ENCODE data around the gene FUBP3. TPM values are rescaled to one million over a fixed set of nuclear protein-coding genes. Genes with fewer than 3 reads are reported as not detected.

FUBP3 gene
- total RNA-seq, 1 experiment from 2014 or later: 99.5 TPM

DNA sequence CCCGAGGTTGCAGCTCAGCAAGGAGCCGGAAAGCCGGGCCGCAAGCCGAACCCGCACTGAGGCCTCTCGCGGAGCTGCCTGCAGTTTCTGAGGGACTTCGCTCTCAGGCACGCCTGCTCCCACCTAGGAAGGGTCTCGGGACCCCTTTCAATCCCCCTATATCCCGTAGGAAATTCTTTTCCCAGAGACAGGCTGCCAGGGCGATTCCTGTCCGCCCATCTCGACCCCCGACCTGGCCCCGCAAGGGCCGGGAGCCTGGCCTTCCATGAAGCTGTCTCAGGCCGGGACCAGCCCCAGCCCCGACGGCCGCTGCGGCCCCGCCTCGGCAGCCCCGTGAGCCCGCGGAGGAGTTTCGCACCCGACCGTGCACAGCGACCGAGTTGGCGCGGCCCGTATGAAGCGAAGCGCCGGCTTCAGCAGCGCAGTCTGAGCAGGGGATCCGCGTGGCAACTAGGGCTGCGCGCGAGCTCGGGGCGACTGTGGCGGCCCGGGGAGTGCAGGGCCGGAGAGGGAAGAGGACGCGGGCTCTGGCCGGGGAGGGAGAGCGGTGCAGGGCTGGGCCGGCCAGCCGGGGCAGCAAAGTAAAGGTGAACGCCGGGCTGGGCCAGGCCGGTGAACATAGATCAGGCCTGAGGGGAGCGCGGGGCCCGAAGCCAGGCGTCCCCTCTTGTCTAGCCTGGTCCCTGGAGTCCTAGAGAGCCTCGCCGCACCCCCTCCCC is 84.0 kb downstream of the FUBP3 start:
- H3K4me3 ChIP-seq: peak overlapping the region; percentile 79
- DNase-seq: peak in 1 of 2 experiments; percentile 62
- peaks cover 8% of the 10 kb centered on the region; the same call in 1 of the 2 replicates for H3K4me1 ChIP-seq
- no peaks in the 10 kb centered on the region for H3K9me3 ChIP-seq (replicated peaks)
- H3K36me3 ChIP-seq: peaks cover 34% of the 10 kb centered on the region
- peak overlapping the region; percentile 100 for H3K27ac ChIP-seq
- H3K27me3 ChIP-seq: no peaks in the 10 kb centered on the region

GRCh38 chr9:130663977-130664250 is 84.5 kb downstream of the FUBP3 start:
- Histone ChIP-seq H3K4me1 (peaks cover 13% of the 10 kb centered on the region; the same call in 1 of the 2 replicates), H3K9me3 (replicated peaks) (no peaks in the 10 kb centered on the region), H3K36me3 (peaks cover 39% of the 10 kb centered on the region), H3K4me3 (peak overlapping the region; percentile 79), H3K27me3 (no peaks in the 10 kb centered on the region), H3K27ac (peak overlapping the region; percentile 100)
- peak; percentile 98 to 99 for DNase-seq

DNA sequence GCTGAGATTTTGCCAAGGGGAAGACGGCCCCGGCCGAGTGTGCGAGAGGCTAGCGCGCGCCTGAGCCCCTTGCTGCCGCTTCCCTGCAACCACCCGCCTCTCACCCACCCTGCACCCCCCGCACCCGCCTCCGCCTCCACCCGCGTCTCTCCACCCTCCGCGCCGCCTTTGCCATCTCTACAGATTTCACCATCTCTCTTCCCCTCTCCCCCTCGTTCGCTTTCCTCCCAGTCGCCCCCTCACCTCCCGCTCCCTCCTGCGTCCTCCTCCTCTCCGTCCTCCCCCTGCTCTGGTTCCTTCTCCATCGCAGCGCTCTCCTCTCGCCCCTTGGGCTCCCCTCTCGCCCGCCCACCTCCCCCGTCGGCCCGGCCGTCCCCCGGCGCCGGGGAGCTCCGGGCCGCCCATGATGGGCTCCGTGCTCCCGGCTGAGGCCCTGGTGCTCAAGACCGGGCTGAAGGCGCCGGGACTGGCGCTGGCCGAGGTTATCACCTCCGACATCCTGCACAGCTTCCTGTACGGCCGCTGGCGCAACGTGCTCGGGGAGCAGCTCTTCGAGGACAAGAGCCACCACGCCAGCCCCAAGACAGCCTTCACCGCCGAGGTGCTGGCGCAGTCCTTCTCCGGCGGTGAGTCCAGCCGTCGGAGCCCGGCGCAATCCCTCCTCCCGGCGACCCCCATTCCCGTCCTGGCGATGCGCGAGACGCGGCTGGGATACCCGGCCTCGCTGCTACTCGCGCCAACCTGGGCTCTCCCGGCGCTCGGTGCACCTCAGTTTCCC is 85.1 kb downstream of the FUBP3 start, which contains the start of gene PRDM12:
Gene PRDM12, plus strand, starts transcription at position 344 of the 778 bp plus-strand sequence. Its CDS starts 60 bp downstream, at position 404.
- H3K27ac ChIP-seq: peak within 1 kb of the TSS; percentile 100
- peak within 1 kb of the TSS; percentile 79 for H3K4me3 ChIP-seq
- H3K27me3 ChIP-seq: no peaks in the 10 kb centered on the region
- peak in 1 of 2 experiments; percentile 51 for DNase-seq
- H3K36me3 ChIP-seq: peaks cover 44% of the 10 kb centered on the region
- H3K9me3 ChIP-seq (replicated peaks): no peaks in the 10 kb centered on the region
- H3K4me1 ChIP-seq: peaks cover 13% of the 10 kb centered on the region; the same call in 1 of the 2 replicates

DNA sequence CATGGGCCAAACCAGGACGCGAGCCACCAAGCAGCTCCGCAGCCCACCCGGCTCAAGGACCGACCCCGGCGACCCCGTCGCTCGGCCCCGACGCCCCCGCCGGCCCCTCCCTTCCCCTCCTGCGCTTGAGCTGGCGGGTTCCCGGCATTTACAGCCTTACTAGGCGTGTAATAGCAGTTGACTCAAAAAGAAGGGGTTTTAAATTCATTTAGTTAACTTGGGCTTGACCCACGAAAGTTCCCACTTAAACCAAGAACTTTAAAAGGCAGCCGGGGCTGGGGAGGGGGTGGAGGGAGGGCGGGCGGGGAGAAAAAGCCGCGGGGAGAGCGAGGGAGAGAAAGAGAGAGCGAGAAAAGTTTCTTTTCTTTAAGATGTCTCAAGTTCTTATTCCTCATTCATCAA is 85.7 kb downstream of the FUBP3 start:
- no peaks in the 10 kb centered on the region for H3K27me3 ChIP-seq

DNA sequence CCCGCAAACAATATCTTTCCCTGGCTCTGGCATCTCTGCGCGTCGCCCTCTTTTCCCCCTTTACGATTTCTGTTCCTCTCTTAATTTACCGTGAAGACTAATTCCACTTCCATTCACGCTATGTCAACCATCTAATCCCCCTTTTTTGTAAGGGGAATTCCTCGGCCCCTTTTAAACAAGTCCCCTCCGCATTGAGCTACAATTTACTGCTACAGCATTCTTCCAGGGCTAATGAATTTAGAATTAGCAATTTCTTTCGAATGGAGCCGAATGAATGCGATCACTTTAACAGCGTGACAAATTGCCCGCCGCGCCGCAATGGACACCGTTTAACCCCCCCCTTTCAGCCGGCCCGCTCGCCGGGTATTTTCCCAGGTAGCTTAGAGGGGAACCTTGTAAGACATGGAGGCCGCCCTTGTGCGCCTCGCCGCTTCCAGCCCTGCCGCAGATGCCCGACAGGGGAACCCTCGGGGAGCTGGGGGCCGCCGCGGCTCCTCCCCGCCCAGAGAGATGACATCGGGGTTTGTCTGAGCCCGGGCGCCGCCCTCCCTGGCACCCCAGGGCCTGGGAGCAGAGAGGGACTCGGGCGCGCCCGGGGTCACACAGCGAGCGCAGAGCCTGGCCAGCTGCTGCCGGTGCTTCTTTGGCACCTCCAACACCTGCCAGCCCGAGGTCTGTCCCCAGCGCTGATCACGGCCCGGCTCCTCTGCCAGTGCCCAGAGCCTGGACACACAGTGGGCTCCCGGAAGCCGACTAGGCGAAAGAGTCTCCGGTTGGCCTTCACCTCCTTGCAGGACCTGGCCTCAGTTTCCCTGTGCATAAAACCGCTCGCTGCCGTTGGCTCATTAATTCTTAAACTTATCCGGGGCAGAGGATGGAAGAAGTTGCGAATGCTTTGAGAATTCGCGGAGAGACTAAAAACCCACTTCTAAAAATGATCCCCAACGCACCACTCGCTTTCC is 86.3 kb downstream of the FUBP3 start:
- H3K4me1 ChIP-seq: peaks cover 22% of the 10 kb centered on the region
- H3K27me3 ChIP-seq: no peaks in the 10 kb centered on the region
- no peaks in the 10 kb centered on the region for H3K9me3 ChIP-seq (replicated peaks)
- peak overlapping the region; percentile 79 for H3K4me3 ChIP-seq
- H3K36me3 ChIP-seq: peaks cover 53% of the 10 kb centered on the region
- DNase-seq: peak; percentile 76 to 78
- peak overlapping the region; percentile 100 for H3K27ac ChIP-seq

More for the DNA sequence above, 85.7 kb downstream of the FUBP3 start:
- H3K4me3 ChIP-seq: peak overlapping the region; percentile 79
- H3K27ac ChIP-seq: peak overlapping the region; percentile 100
- H3K4me1 ChIP-seq: peaks cover 15% of the 10 kb centered on the region
- peaks cover 46% of the 10 kb centered on the region for H3K36me3 ChIP-seq
- no peak for DNase-seq
- no peaks in the 10 kb centered on the region for H3K9me3 ChIP-seq (replicated peaks)

DNA sequence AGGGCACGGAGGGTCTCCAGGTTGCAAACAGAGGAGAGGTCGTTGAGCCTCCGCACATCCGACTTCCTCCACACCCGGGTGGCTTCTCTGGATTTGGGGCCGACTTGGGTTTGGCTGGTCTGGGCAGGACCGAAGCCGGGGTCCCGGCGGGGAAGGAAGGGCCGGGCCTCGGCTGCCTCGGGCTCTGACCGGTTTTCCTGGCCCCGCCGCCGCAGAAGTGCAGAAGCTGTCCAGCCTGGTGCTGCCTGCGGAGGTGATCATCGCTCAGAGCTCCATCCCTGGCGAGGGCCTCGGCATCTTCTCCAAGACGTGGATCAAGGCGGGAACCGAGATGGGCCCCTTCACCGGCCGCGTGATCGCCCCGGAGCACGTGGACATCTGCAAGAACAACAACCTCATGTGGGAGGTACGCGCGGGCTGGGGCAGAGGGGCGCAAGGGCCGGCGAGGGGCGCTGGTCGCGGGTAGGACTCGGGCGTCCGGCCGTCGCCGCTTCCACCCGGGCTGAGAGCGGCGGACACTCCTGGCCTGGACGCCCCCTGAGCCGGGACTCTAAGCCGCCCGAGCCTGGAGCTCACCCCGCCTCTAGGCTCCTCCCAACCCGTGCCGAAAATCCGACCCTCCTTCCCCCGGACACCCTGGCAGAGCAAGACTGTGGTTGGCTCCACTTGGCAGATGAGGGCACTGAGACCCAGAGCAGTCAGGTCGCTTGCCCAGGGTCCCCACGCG is 87.2 kb downstream of the FUBP3 start:
- Histone ChIP-seq H3K27ac (peak overlapping the region; percentile 100), H3K27me3 (no peaks in the 10 kb centered on the region), H3K4me1 (peaks cover 31% of the 10 kb centered on the region), H3K9me3 (replicated peaks) (no peaks in the 10 kb centered on the region), H3K36me3 (peaks cover 62% of the 10 kb centered on the region), H3K4me3 (peak overlapping the region; percentile 79)
- peak in 1 of 2 experiments; percentile 44 for DNase-seq

DNA sequence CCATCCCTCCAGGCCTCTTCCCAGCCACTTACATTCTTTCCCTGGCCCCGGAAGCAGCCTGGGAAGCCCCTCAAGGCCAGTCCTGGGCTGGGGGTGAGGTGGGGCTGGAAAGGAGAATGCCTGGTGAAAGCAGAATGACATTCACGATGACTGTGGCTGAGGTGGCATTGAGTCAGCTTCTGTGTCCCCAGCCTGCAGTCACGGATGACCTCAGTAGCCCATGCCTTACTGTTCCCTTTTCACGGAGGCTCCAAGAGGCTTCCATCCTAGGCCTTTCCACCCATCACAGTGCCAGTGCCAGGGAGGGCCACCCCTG is 87.7 kb downstream of the FUBP3 start:
- Histone ChIP-seq H3K4me1 (peaks cover 36% of the 10 kb centered on the region), H3K9me3 (replicated peaks) (no peaks in the 10 kb centered on the region), H3K4me3 (peak overlapping the region; percentile 79), H3K27ac (peak overlapping the region; percentile 100), H3K36me3 (peaks cover 64% of the 10 kb centered on the region), H3K27me3 (no peaks in the 10 kb centered on the region)
- peak in 1 of 2 experiments; percentile 44 for DNase-seq

GRCh38 chr9:130668196-130668595 is 88.8 kb downstream of the FUBP3 start:
- Histone ChIP-seq H3K9me3 (replicated peaks) (no peaks in the 10 kb centered on the region), H3K27me3 (no peaks in the 10 kb centered on the region), H3K4me3 (no peak overlapping the region; the same call in 1 of the 2 replicates), H3K4me1 (peaks cover 44% of the 10 kb centered on the region), H3K27ac (no peak overlapping the region), H3K36me3 (peaks cover 64% of the 10 kb centered on the region)
- no peak for DNase-seq

DNA sequence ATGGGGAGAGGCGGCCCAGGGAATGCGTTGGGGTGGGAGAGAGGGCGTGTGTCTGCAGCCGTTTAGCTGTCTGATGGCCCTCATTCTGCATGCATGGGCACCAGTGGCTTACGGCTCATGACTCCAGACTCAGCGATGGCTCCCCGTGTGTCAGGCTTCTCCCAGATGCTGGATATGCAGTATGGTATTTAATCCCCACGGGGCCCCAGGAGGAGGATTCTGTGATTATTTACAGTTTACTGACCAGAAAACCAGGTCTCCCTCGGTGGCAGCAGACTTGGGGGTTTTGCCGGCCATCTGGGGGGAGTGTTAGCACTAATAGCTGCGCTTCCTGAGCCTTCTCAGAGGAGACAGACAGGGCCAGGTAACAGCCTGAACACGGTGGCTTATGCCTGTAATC is 89.3 kb downstream of the FUBP3 start:
- DNase-seq: no peak
- H3K27ac ChIP-seq: no peak overlapping the region
- H3K27me3 ChIP-seq: no peaks in the 10 kb centered on the region
- no peaks in the 10 kb centered on the region for H3K9me3 ChIP-seq (replicated peaks)
- H3K4me3 ChIP-seq: no peak overlapping the region
- H3K4me1 ChIP-seq: peaks cover 49% of the 10 kb centered on the region
- peaks cover 67% of the 10 kb centered on the region for H3K36me3 ChIP-seq

- H3K4me3 ChIP-seq: no peak overlapping the region
- no peak for DNase-seq
- H3K9me3 ChIP-seq (replicated peaks): no peaks in the 10 kb centered on the region
- H3K36me3 ChIP-seq: peaks cover 78% of the 10 kb centered on the region
- H3K27ac ChIP-seq: peak overlapping the region; percentile 97
- H3K27me3 ChIP-seq: no peaks in the 10 kb centered on the region
- peaks cover 59% of the 10 kb centered on the region for H3K4me1 ChIP-seq
These were observed 90.6 kb downstream of the FUBP3 start for GRCh38 chr9:130669965-130670364.

GRCh38 chr9:130670644-130671043 is 91.3 kb downstream of the FUBP3 start:
- no peak overlapping the region for H3K4me3 ChIP-seq
- peaks cover 59% of the 10 kb centered on the region for H3K4me1 ChIP-seq
- peaks cover 81% of the 10 kb centered on the region for H3K36me3 ChIP-seq
- no peaks in the 10 kb centered on the region for H3K9me3 ChIP-seq (replicated peaks)
- no peaks in the 10 kb centered on the region for H3K27me3 ChIP-seq
- H3K27ac ChIP-seq: peak overlapping the region; percentile 97
- peak in 1 of 2 experiments; percentile 64 for DNase-seq

- Histone ChIP-seq H3K27ac (peak overlapping the region; percentile 97), H3K27me3 (no peaks in the 10 kb centered on the region)
- DNase-seq: peak; percentile 97 to 99
These were observed 93.1 kb downstream of the FUBP3 start for GRCh38 chr9:130672466-130672865.

GRCh38 chr9:130672933-130673615 is 93.7 kb downstream of the FUBP3 start:
- DNase-seq: peak; percentile 90 to 95
- peak overlapping the region; percentile 14 for H3K4me3 ChIP-seq
- H3K9me3 ChIP-seq (replicated peaks): no peaks in the 10 kb centered on the region
- H3K36me3 ChIP-seq: peaks cover 81% of the 10 kb centered on the region
- H3K4me1 ChIP-seq: peaks cover 54% of the 10 kb centered on the region
- H3K27ac ChIP-seq: peak overlapping the region; percentile 97
- H3K27me3 ChIP-seq: no peaks in the 10 kb centered on the region

More at GRCh38 chr9:130672466-130672865, 93.1 kb downstream of the FUBP3 start:
- H3K4me3 ChIP-seq: no peak overlapping the region
- H3K9me3 ChIP-seq (replicated peaks): no peaks in the 10 kb centered on the region
- peaks cover 59% of the 10 kb centered on the region for H3K4me1 ChIP-seq
- peaks cover 81% of the 10 kb centered on the region for H3K36me3 ChIP-seq
